ENCODE results near the gene SMAD1.
"Not testable (repeated sequence)": the region's sequence is repeated elsewhere in the genome, so short reads cannot be mapped to it uniquely, and the experiment has no call there.

SMAD1 gene

GRCh38 chr4:145530662-145531061 is 49.0 kb downstream of the SMAD1 start:
- Histone ChIP-seq H3K9me3 (ENCODE audit: insufficient read depth, low read depth, low read length) (no peaks in the 10 kb centered on the region), H3K4me3 (ENCODE audit: low read length) (no peak overlapping the region), H3K4me1 (ENCODE audit: insufficient read depth, low read length) (peaks cover 5% of the 10 kb centered on the region; the same call in 1 of the 2 replicates), H3K9ac (ENCODE audit: low read depth, low read length) (no peak overlapping the region), H3K27ac (ENCODE audit: low read length) (no peak overlapping the region), H3K36me3 (ENCODE audit: insufficient read depth, low read depth, low read length) (no peaks in the 10 kb centered on the region), H3K27me3 (ENCODE audit: insufficient read depth, low read length) (no peaks in the 10 kb centered on the region)

- Histone ChIP-seq H3K9ac (ENCODE audit: low read depth, low read length) (no peak overlapping the region), H3K27ac (ENCODE audit: low read length) (no peak overlapping the region), H3K4me3 (ENCODE audit: low read length) (no peak overlapping the region), H3K36me3 (ENCODE audit: insufficient read depth, low read depth, low read length) (no peaks in the 10 kb centered on the region), H3K4me1 (ENCODE audit: insufficient read depth, low read length) (peaks cover 5% of the 10 kb centered on the region; the same call in 1 of the 2 replicates), H3K9me3 (ENCODE audit: insufficient read depth, low read depth, low read length) (no peaks in the 10 kb centered on the region), H3K27me3 (ENCODE audit: insufficient read depth, low read length) (no peaks in the 10 kb centered on the region)
Observed at GRCh38 chr4:145531223-145531622, 49.6 kb downstream of the SMAD1 start.

- Histone ChIP-seq H3K9me3 (ENCODE audit: insufficient read depth, low read depth, low read length) (no peaks in the 10 kb centered on the region), H3K27me3 (ENCODE audit: insufficient read depth, low read length) (no peaks in the 10 kb centered on the region), H3K4me3 (ENCODE audit: low read length) (no peak overlapping the region), H3K9ac (ENCODE audit: low read depth, low read length) (no peak overlapping the region), H3K4me1 (ENCODE audit: insufficient read depth, low read length) (peaks cover 5% of the 10 kb centered on the region; the same call in 1 of the 2 replicates), H3K27ac (ENCODE audit: low read length) (no peak overlapping the region), H3K36me3 (ENCODE audit: insufficient read depth, low read depth, low read length) (no peaks in the 10 kb centered on the region)
Observed at GRCh38 chr4:145531859-145532258, 50.2 kb downstream of the SMAD1 start.

GRCh38 chr4:145533001-145533400 is 51.3 kb downstream of the SMAD1 start:
- Histone ChIP-seq H3K9me3 (ENCODE audit: insufficient read depth, low read depth, low read length) (no peaks in the 10 kb centered on the region), H3K4me1 (ENCODE audit: insufficient read depth, low read length) (peaks cover 5% of the 10 kb centered on the region; the same call in 1 of the 2 replicates), H3K27ac (ENCODE audit: low read length) (no peak overlapping the region), H3K4me3 (ENCODE audit: low read length) (no peak overlapping the region), H3K27me3 (ENCODE audit: insufficient read depth, low read length) (no peaks in the 10 kb centered on the region), H3K36me3 (ENCODE audit: insufficient read depth, low read depth, low read length) (no peaks in the 10 kb centered on the region), H3K9ac (ENCODE audit: low read depth, low read length) (no peak overlapping the region)

- not testable (repeated sequence) for H3K9me3 ChIP-seq (ENCODE audit: insufficient read depth, low read depth, low read length); H3K27me3 ChIP-seq (ENCODE audit: insufficient read depth, low read length); H3K9ac ChIP-seq (ENCODE audit: low read depth, low read length); H3K36me3 ChIP-seq (ENCODE audit: insufficient read depth, low read depth, low read length); H3K4me3 ChIP-seq (ENCODE audit: low read length); H3K27ac ChIP-seq (ENCODE audit: low read length); H3K4me1 ChIP-seq (ENCODE audit: insufficient read depth, low read length)
Observed at GRCh38 chr4:145533415-145533814, 51.8 kb downstream of the SMAD1 start.

GRCh38 chr4:145533961-145534360 is 52.3 kb downstream of the SMAD1 start:
- Histone ChIP-seq H3K9me3 (ENCODE audit: insufficient read depth, low read depth, low read length) (no peaks in the 10 kb centered on the region), H3K27ac (ENCODE audit: low read length) (no peak overlapping the region), H3K4me1 (ENCODE audit: insufficient read depth, low read length) (peaks cover 5% of the 10 kb centered on the region; the same call in 1 of the 2 replicates), H3K4me3 (ENCODE audit: low read length) (no peak overlapping the region), H3K9ac (ENCODE audit: low read depth, low read length) (no peak overlapping the region), H3K36me3 (ENCODE audit: insufficient read depth, low read depth, low read length) (no peaks in the 10 kb centered on the region), H3K27me3 (ENCODE audit: insufficient read depth, low read length) (no peaks in the 10 kb centered on the region)

GRCh38 chr4:145535202-145535601 is 53.5 kb downstream of the SMAD1 start:
- Histone ChIP-seq H3K4me3 (ENCODE audit: low read length) (no peak overlapping the region), H3K27ac (ENCODE audit: low read length) (no peak overlapping the region), H3K9me3 (ENCODE audit: insufficient read depth, low read depth, low read length) (no peaks in the 10 kb centered on the region), H3K36me3 (ENCODE audit: insufficient read depth, low read depth, low read length) (peaks cover 5% of the 10 kb centered on the region; the same call in 1 of the 2 replicates), H3K27me3 (ENCODE audit: insufficient read depth, low read length) (no peaks in the 10 kb centered on the region), H3K4me1 (ENCODE audit: insufficient read depth, low read length) (peaks cover 8% of the 10 kb centered on the region), H3K9ac (ENCODE audit: low read depth, low read length) (no peak overlapping the region)

GRCh38 chr4:145536044-145536443 is 54.4 kb downstream of the SMAD1 start:
- Histone ChIP-seq H3K4me1 (ENCODE audit: insufficient read depth, low read length) (peaks cover 8% of the 10 kb centered on the region), H3K9ac (ENCODE audit: low read depth, low read length) (no peak overlapping the region), H3K4me3 (ENCODE audit: low read length) (no peak overlapping the region), H3K27ac (ENCODE audit: low read length) (no peak overlapping the region), H3K36me3 (ENCODE audit: insufficient read depth, low read depth, low read length) (peaks cover 7% of the 10 kb centered on the region; the same call in 1 of the 2 replicates), H3K9me3 (ENCODE audit: insufficient read depth, low read depth, low read length) (no peaks in the 10 kb centered on the region), H3K27me3 (ENCODE audit: insufficient read depth, low read length) (no peaks in the 10 kb centered on the region)

- Histone ChIP-seq H3K27me3 (ENCODE audit: insufficient read depth, low read length) (no peaks in the 10 kb centered on the region), H3K4me3 (ENCODE audit: low read length) (no peak overlapping the region), H3K4me1 (ENCODE audit: insufficient read depth, low read length) (peaks cover 6% of the 10 kb centered on the region; the same call in 1 of the 2 replicates), H3K27ac (ENCODE audit: low read length) (no peak overlapping the region), H3K9ac (ENCODE audit: low read depth, low read length) (no peak overlapping the region), H3K9me3 (ENCODE audit: insufficient read depth, low read depth, low read length) (no peaks in the 10 kb centered on the region), H3K36me3 (ENCODE audit: insufficient read depth, low read depth, low read length) (peaks cover 10% of the 10 kb centered on the region; the same call in 1 of the 2 replicates)
Observed at GRCh38 chr4:145538596-145538995, 56.9 kb downstream of the SMAD1 start.

- Histone ChIP-seq H3K27me3 (ENCODE audit: insufficient read depth, low read length) (no peaks in the 10 kb centered on the region), H3K9ac (ENCODE audit: low read depth, low read length) (no peak overlapping the region), H3K27ac (ENCODE audit: low read length) (peak overlapping the region; percentile 18), H3K4me1 (ENCODE audit: insufficient read depth, low read length) (peaks cover 6% of the 10 kb centered on the region; the same call in 1 of the 2 replicates), H3K9me3 (ENCODE audit: insufficient read depth, low read depth, low read length) (no peaks in the 10 kb centered on the region), H3K4me3 (ENCODE audit: low read length) (no peak overlapping the region), H3K36me3 (ENCODE audit: insufficient read depth, low read depth, low read length) (peaks cover 15% of the 10 kb centered on the region; the same call in 1 of the 2 replicates)
Observed at GRCh38 chr4:145539671-145540070, 58.0 kb downstream of the SMAD1 start.

- Histone ChIP-seq H3K36me3 (ENCODE audit: insufficient read depth, low read depth, low read length) (peaks cover 15% of the 10 kb centered on the region; the same call in 1 of the 2 replicates), H3K9me3 (ENCODE audit: insufficient read depth, low read depth, low read length) (no peaks in the 10 kb centered on the region), H3K4me3 (ENCODE audit: low read length) (no peak overlapping the region), H3K4me1 (ENCODE audit: insufficient read depth, low read length) (peaks cover 10% of the 10 kb centered on the region), H3K27ac (ENCODE audit: low read length) (peak overlapping the region; percentile 18), H3K27me3 (ENCODE audit: insufficient read depth, low read length) (no peaks in the 10 kb centered on the region), H3K9ac (ENCODE audit: low read depth, low read length) (no peak overlapping the region)
Observed at GRCh38 chr4:145540235-145540634, 58.6 kb downstream of the SMAD1 start.

- Histone ChIP-seq H3K36me3 (ENCODE audit: insufficient read depth, low read depth, low read length) (peaks cover 15% of the 10 kb centered on the region; the same call in 1 of the 2 replicates), H3K27ac (ENCODE audit: low read length) (no peak overlapping the region), H3K4me1 (ENCODE audit: insufficient read depth, low read length) (peaks cover 15% of the 10 kb centered on the region), H3K9ac (ENCODE audit: low read depth, low read length) (no peak overlapping the region), H3K4me3 (ENCODE audit: low read length) (no peak overlapping the region), H3K27me3 (ENCODE audit: insufficient read depth, low read length) (no peaks in the 10 kb centered on the region), H3K9me3 (ENCODE audit: insufficient read depth, low read depth, low read length) (no peaks in the 10 kb centered on the region)
Observed at GRCh38 chr4:145541346-145541745, 59.7 kb downstream of the SMAD1 start.

All from iPS-20b (cell line).